GM19452 (cell line): ENCODE measurements around the gene RNF34.
A peak's percentile ranks its signal among the peaks of the same experiment; 100 is the strongest.

Experiments used
- ATAC-seq: cut with Tn5 transposase; IDR thresholded peaks from one replicate; pipeline ENCODE4 v1.9.1; 2021; ENCODE audit not compliant: unreplicated experiment

Gene RNF34

GRCh38 chr12:121388421-121388981 is 11.4 kb upstream of the RNF34 start:
- no peak for ATAC-seq

- ATAC-seq = no peak
Observed at GRCh38 chr12:121390856-121391255, 9.1 kb upstream of the RNF34 start.

DNA sequence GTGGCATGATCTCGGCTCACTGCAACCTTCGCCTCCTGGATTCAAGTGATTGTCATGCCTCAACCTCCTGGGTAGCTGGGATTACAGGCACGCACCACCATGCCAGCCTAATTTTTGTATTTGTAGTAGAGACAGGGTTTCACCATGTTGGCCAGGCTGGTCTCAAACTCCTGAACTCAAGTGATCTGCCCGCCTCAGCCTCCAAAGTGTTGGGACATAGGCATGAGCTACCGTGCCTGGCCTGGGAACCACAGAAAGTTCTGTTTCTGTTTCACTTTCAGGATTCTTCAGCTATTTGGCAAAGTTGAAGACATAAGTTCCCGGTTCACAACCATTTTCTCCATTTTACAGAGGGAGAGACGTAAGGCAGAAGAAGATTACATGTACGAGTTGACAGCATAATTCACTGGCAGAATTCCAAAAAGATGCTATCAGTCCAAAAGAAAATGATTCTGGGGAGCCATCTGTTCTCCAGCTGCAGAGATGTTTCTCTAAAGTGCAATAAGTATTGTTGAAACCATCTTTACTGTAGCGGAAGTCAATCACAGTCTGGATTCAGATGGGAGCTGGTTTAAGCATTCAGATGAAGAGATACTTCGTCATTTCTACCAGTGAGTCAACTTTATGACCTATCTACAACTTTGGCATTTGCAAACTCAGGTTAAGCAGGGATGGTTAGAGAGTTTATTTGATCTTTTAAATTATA is 8.1 kb upstream of the RNF34 start:
- ATAC-seq = no peak

DNA sequence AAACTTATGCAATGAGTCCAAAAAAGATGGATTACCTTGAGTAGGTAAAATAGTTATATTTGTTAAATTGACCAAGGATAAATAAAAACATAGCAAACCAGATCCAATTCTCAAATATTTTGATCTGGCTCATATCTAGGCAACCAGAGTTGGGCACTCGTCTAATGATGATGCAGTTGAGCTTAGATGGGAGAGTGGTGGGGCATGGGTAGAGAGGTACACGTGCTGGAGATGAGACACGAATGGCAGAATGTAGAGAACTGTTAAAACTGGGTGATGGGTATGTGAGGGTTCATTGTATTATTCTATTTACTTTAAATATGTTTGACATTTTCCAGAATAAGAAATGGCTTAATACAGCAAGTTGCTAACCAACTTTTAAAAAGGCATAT is 7.6 kb upstream of the RNF34 start:
- ATAC-seq = no peak

DNA sequence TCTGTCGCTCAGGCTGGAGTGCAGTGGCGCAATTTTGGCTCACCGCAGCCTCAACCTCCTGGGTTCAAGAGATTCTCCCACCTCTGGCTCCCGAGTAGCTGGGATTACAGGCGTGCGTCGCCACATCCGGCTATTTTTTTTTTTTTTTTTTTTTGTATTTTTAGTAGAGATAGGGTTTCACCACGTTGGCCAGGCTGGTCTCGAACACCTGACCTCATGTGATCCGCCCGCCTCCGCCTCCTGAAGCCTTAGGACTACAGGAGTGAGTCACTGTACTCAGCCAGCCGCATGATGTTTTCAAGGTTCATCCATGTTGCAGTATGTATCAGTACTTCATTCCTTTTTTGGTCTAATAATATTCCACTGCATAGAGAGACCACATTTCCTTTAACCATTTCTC is 2.4 kb upstream of the RNF34 start:
- no peak for ATAC-seq

- ATAC-seq = no peak
Observed at GRCh38 chr12:121398355-121398754, 1.6 kb upstream of the RNF34 start.

DNA sequence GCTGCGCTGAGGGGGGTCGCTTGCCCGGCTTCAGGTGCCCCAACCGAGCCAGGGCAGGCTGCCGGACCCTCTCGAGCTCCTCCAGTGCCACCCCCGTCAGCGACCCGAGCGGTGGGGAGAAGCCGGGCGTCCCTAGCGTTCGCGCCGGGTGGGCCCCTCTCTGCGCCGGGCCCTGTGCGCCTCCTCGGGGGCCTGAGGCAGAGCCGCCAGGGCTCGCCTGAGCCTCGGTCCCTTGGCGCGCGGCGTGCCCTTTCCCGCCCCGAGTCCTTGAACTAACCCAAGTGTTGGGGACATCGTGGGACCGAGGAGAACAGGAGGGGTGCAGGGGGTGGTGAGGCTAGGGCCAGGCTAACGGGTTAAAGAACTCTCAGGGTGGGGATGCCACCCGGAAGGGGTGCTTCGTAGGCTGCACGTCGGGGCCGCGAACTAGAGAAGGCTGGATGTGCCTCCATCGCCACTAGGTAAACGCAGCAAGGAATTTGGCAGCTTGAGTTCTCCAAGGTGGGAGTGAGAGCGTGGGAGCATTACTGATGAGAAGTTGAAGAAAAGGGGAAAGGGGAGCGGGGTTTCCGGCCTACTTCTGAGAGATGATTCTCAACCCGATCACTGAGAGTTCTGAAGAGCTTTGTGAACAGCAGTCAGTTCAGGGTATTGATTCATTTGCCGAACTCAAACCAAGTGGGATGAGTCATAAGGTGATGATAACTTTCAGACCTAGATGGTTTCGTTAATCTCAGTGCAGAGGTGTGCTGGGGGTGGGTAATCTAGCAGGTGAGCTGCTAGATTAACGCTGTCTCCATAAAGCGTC is 618 bp downstream of the RNF34 start:
- ATAC-seq = peak; percentile 55

GRCh38 chr12:121403721-121404120 is 3.8 kb downstream of the RNF34 start:
- ATAC-seq = no peak

- no peak for ATAC-seq
Observed at GRCh38 chr12:121404734-121405133, 4.8 kb downstream of the RNF34 start.

DNA sequence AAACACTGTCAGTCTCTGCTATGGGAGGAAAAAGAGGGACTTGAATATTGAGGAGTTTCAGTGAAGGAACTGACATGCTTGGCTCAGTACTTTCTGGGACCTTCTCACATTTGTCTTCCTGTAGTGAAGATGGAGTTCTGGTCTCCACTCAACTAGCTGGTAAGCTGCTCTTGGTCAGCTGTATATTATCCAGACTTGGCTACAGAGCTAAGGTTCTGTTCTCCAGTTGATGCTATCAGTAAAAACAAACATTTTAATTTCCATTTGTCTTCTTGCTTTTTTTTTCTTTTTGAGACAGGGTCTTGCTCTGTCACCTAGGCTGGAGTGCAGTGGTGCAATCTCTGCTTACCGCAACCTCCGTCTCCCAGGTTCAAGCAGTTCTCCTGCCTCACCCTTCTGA is 5.3 kb downstream of the RNF34 start:
- ATAC-seq = no peak

DNA sequence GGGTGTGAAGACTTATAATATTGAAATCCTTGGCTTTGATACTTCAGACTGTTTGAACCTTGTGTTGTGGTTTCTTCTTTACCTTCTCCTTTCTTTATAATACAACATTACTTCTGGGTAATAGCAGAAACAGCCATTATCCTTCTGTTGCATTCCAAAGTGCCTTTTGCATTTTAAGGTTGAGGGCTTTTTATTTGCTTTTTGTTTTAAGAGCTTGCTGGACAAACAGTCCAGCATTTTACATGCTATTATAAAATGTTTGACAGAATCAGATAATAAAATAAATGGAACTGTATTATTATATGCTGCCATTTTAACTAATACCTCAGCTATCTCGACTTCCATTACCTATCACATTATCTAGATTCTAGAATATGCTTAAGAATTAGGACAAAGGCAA is 14.0 kb downstream of the RNF34 start:
- ATAC-seq = no peak

DNA sequence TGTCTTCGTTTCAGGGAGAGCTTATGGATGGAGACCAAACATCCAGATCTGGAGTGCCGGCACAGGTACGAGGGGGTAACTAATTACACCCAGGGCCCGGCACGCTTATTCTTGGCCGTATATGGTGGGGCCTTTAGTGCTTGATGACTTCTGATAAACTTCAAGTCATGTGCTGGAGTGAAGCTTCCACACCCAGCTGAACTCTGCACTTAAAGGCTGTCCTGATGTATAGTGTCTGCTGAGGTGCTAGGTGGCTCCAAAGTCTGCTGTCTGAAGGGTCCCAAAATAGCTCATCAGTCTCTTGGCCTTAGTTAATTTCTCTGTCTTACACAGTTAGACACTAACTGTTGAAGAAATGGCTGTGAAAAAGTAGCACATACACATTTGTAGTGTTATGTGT is 17.9 kb downstream of the RNF34 start:
- no peak for ATAC-seq

GRCh38 chr12:121420109-121420508 is 20.2 kb downstream of the RNF34 start:
- no peak for ATAC-seq

DNA sequence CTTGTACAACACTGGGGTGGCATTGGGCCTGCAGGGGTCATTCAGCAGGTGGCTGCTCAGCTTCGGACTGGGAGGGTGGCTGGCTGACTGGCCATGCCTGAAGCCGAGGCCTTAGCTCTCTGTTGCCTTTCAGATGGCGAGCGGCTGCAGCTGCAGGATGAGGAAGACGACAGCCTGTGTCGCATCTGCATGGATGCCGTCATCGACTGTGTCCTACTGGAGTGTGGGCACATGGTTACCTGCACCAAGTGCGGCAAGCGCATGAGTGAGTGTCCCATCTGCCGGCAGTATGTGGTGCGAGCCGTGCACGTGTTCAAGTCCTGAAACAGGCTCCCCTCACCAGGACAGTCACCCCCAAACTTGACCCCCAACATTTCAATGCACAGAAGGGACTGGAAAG is 23.3 kb downstream of the RNF34 start:
- ATAC-seq = no peak

GRCh38 chr12:121423682-121424623 is 24.0 kb downstream of the RNF34 start:
- no peak for ATAC-seq

DNA sequence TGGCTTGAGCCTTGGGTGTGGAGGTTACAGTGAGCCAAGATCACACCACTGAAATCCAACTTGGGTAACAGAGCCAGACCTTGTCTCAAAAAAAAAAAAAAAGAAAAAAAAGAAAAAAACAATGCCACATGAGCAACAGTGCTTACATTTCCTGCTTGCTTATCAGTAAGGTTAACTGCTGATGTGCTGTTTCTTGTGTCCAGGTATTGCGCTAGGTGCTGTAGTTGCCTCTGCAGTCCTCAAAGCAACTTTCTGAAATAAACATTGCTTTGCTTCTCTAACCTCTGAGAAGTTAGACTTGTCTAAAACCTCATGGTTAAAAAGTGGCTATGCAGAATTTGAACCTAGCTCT is 24.7 kb downstream of the RNF34 start:
- no peak for ATAC-seq

- no peak for ATAC-seq
Observed at GRCh38 chr12:121427556-121428050, 27.7 kb downstream of the RNF34 start.

DNA sequence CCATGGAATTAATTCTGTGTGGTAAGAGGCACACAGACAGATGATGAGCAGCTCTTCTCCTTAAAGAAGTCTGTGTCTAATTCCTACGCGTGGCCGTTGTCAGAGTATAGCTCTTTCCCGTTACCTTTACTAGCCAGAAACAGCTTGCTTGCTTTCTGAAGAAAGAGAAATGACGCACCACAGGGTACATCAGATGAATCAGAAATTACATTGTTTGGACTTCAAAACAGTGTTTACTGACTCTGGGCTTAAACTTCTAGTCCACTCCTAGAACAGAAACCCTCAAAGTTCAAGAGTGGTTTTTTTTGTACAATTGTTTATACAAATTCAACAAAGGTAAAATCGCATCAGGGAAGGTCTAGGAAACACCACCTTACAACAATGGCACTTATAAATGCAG is 29.0 kb downstream of the RNF34 start:
- ATAC-seq = no peak

DNA sequence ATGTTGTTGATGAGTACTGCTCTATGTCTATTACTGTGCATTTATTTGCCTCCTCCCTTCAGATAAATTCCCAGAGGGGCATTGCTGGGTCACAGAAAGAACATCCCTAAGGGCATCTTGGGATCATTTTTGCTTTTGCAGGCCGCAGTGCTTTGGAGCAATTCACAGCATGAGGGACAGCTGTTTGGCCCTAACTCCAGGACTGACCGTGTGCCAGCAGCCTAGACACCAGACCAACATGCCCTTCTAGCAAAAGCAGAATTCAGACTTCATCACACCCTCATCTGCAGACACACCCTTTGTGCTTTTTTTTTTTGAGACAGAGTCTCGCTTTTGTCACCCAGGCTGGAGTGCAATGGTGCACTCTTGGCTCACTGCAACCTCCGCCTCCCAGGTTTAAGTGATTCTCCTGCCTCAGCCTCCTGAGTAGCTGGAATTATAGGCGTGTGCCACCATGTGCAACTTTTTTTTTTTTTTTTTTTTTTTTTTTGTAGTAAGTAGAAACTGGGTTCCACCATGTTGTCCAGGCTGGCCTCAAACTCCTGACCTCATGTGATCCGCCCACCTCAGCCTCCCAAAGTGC is 31.0 kb downstream of the RNF34 start:
- ATAC-seq = no peak

- ATAC-seq = no peak
Observed at GRCh38 chr12:121432740-121433480, 33.0 kb downstream of the RNF34 start.
